Measurements from ENCODE around the gene VANGL2. TPM values are rescaled to one million over a fixed set of nuclear protein-coding genes. Genes with fewer than 3 reads are reported as not detected.

VANGL2 gene
- total RNA-seq, 4 donors from 2014 or later: 0.84 to 2.0 (median 1.4) TPM

GRCh38 chr1:160406131-160406968, 6.0 kb downstream of the VANGL2 start:
- no peak for TF ChIP-seq CTCF (IDR thresholded peaks at IDR 0.05)
- TF ChIP-seq POLR2A (IDR thresholded peaks at IDR 0.05): no peak
- no peak for DNase-seq (ENCODE audit: low spot score in 2 of 2)
- no peaks in the 10 kb centered on the region for H3K27me3 ChIP-seq
- no peak overlapping the region for H3K27ac ChIP-seq
- H3K4me1 ChIP-seq: peaks cover 0 to 34% (median 0%) of the 10 kb centered on the region in 4 donors
- no peaks in the 10 kb centered on the region for H3K9me3 ChIP-seq
- WGBS, 2 donors: 80 to 83% methylated on average over 15 of the region's 15 CpGs
- no peak overlapping the region for H3K4me3 ChIP-seq
- peaks cover 0 to 3% (median 0%) of the 10 kb centered on the region in 3 donors for H3K36me3 ChIP-seq

GRCh38 chr1:160407839-160408801, 7.8 kb downstream of the VANGL2 start:
- TF ChIP-seq CTCF (IDR thresholded peaks at IDR 0.05): no peak
- TF ChIP-seq POLR2A (IDR thresholded peaks at IDR 0.05): no peak
- TF ChIP-seq EP300 (IDR thresholded peaks at IDR 0.05): no peak
- Histone ChIP-seq H3K36me3 (peaks cover 0 to 3% (median 0%) of the 10 kb centered on the region in 3 donors), H3K4me1 (peaks cover 0 to 22% (median 0%) of the 10 kb centered on the region in 4 donors), H3K9me3 (no peaks in the 10 kb centered on the region), H3K27me3 (no peaks in the 10 kb centered on the region), H3K27ac (no peak overlapping the region), H3K4me3 (no peak overlapping the region)
- DNase-seq (ENCODE audit: low spot score in 2 of 2): no peak
- 89 to 91% methylated on average over 10 to 12 of the region's 12 CpGs for WGBS, 2 donors

GRCh38 chr1:160408864-160409263, 8.5 kb downstream of the VANGL2 start:
- no peak overlapping the region for H3K27ac ChIP-seq
- WGBS, 2 donors: 90 to 93% methylated on average over 4 of the region's 4 CpGs

GRCh38 chr1:160409486-160409885, 9.1 kb downstream of the VANGL2 start:
- 81 to 83% methylated on average over 5 of the region's 5 CpGs for WGBS, 2 donors
- Histone ChIP-seq H3K4me1 (peaks cover 0 to 19% (median 0%) of the 10 kb centered on the region in 4 donors), H3K27ac (no peak overlapping the region), H3K9me3 (no peaks in the 10 kb centered on the region), H3K36me3 (peaks cover 0 to 3% (median 0%) of the 10 kb centered on the region in 3 donors), H3K27me3 (no peaks in the 10 kb centered on the region), H3K4me3 (no peak overlapping the region)
- DNase-seq (ENCODE audit: low spot score in 2 of 2): no peak
- TF ChIP-seq CTCF (IDR thresholded peaks at IDR 0.05) (no peak), EP300 (IDR thresholded peaks at IDR 0.05) (no peak)

More at GRCh38 chr1:160408864-160409263, 8.5 kb downstream of the VANGL2 start:
- H3K9me3 ChIP-seq: no peaks in the 10 kb centered on the region
- H3K27me3 ChIP-seq: no peaks in the 10 kb centered on the region
- H3K36me3 ChIP-seq: peaks cover 0 to 3% (median 0%) of the 10 kb centered on the region in 3 donors
- no peak overlapping the region for H3K4me3 ChIP-seq
- H3K4me1 ChIP-seq: peaks cover 0 to 19% (median 0%) of the 10 kb centered on the region in 4 donors
- TF ChIP-seq CTCF (IDR thresholded peaks at IDR 0.05) (no peak), EP300 (IDR thresholded peaks at IDR 0.05) (no peak), POLR2A (IDR thresholded peaks at IDR 0.05) (no peak)
- DNase-seq (ENCODE audit: low spot score in 2 of 2): no peak
